ENCODE data around the gene PRKCZ. TPM values are rescaled to one million over a fixed set of nuclear protein-coding genes. Genes with fewer than 3 reads are reported as not detected.
"Not testable (repeated sequence)": the region's sequence is repeated elsewhere in the genome, so short reads cannot be mapped to it uniquely, and the experiment has no call there.

Gene PRKCZ
- total RNA-seq, 1 experiment from 2014 or later = 36.0 TPM

DNA sequence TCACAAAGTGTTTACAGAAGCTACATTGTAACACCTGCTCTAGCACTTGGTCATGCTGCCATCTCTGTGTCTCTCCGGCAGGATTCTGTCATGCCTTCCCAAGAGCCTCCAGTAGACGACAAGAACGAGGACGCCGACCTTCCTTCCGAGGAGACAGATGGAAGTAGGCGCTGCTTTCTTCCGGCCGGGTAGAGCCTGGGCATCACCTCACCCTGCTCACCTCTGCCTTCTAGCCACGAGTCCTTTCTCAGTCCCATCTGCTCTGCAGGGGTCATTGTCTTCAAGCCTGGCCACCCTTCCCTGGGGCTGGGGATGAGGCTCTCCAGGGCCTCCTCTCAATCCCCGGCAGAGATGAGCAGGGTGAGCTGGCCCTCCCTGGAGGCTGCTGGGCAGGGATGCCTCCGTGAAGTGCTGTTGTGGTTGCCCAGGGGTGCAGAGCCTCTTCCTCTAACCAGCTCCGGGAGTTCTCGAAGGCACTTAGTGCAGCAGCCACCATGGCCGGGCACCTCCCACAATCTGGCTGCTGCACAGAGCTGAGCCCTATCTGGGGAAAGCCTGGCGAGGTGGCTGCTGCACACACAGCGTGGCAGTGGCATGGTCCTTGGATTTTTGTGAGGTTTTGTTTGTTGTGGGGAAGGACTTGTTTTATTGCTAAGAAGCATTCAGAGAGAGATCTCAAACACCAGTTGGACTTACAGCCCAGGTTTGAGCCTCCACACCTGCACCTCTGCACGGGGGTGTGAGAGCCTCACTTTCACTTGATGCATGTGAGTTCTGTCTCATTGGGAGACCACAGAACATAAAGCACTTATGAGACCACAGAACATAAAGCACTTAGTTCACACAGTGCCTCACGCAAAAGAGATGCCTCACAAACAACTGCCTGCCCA, 96.0 kb downstream of the PRKCZ start:
- CTCF ChIA-PET = no interaction called here
- H3K36me3 ChIP-seq (ENCODE audit: low read depth) = no peaks in the 10 kb centered on the region
- no peak overlapping the region for H3K4me2 ChIP-seq
- no peaks in the 10 kb centered on the region for H3K79me2 ChIP-seq (ENCODE audit: low read depth)
- H3K27ac ChIP-seq = no peak overlapping the region
- no peaks in the 10 kb centered on the region for H4K20me1 ChIP-seq (ENCODE audit: insufficient read depth)
- no TSS peak for BruUV-seq (replicated peaks)
- H2AFZ ChIP-seq = no peak overlapping the region
- no peak for DNase-seq
- H3K27me3 ChIP-seq (ENCODE audit: insufficient read depth, low read depth) = no peaks in the 10 kb centered on the region
- TF ChIP-seq EZH2 (IDR thresholded peaks at IDR 0.05; ENCODE audit: low read depth) = no peak
- TF ChIP-seq, protein P1, sequence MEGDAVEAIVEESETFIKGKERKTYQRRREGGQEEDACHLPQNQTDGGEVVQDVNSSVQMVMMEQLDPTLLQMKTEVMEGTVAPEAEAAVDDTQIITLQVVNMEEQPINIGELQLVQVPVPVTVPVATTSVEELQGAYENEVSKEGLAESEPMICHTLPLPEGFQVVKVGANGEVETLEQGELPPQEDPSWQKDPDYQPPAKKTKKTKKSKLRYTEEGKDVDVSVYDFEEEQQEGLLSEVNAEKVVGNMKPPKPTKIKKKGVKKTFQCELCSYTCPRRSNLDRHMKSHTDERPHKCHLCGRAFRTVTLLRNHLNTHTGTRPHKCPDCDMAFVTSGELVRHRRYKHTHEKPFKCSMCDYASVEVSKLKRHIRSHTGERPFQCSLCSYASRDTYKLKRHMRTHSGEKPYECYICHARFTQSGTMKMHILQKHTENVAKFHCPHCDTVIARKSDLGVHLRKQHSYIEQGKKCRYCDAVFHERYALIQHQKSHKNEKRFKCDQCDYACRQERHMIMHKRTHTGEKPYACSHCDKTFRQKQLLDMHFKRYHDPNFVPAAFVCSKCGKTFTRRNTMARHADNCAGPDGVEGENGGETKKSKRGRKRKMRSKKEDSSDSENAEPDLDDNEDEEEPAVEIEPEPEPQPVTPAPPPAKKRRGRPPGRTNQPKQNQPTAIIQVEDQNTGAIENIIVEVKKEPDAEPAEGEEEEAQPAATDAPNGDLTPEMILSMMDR (conservative IDR thresholded peaks at IDR 0.05) = no peak
- no peaks in the 10 kb centered on the region for H3K9me3 ChIP-seq (ENCODE audit: insufficient read depth, low read depth)
- H3K4me1 ChIP-seq (replicated peaks; ENCODE audit: insufficient read depth) = no peaks in the 10 kb centered on the region
- H3K9me2 ChIP-seq (ENCODE audit: insufficient read depth) = no peaks in the 10 kb centered on the region
- no peaks in the 10 kb centered on the region; the same call in 1 of the 2 replicates for H3F3A ChIP-seq (ENCODE audit: insufficient read depth, low read depth)
- no peak overlapping the region for H3K4me3 ChIP-seq
- intact Hi-C loops (cut with micrococcal nuclease; ENCODE audit: unreplicated experiment) = no loop called here
- POLR2A ChIA-PET (ENCODE audit: unreplicated experiment) = no interaction called here

GRCh38 chr1:2146836-2147517, 96.8 kb downstream of the PRKCZ start:
- no peaks in the 10 kb centered on the region for H3K9me3 ChIP-seq (ENCODE audit: insufficient read depth, low read depth)
- no peak for DNase-seq
- no peaks in the 10 kb centered on the region for H4K20me1 ChIP-seq (ENCODE audit: insufficient read depth)
- intact Hi-C loops (cut with micrococcal nuclease; ENCODE audit: unreplicated experiment) = no loop called here
- H3K4me2 ChIP-seq = no peak overlapping the region
- POLR2A ChIA-PET (ENCODE audit: unreplicated experiment) = no interaction called here
- H3K36me3 ChIP-seq (ENCODE audit: low read depth) = no peaks in the 10 kb centered on the region
- no peak overlapping the region for H2AFZ ChIP-seq
- H3F3A ChIP-seq (ENCODE audit: insufficient read depth, low read depth) = no peaks in the 10 kb centered on the region; the same call in 1 of the 2 replicates
- TF ChIP-seq EZH2 (IDR thresholded peaks at IDR 0.05; ENCODE audit: low read depth) = no peak
- TF ChIP-seq, protein P1 (conservative IDR thresholded peaks at IDR 0.05) = no peak
- H3K27ac ChIP-seq = no peak overlapping the region
- H3K27me3 ChIP-seq (ENCODE audit: insufficient read depth, low read depth) = no peaks in the 10 kb centered on the region
- H3K9me2 ChIP-seq (ENCODE audit: insufficient read depth) = no peaks in the 10 kb centered on the region
- no peaks in the 10 kb centered on the region for H3K79me2 ChIP-seq (ENCODE audit: low read depth)
- no peak overlapping the region for H3K4me3 ChIP-seq
- no TSS peak for BruUV-seq (replicated peaks)
- CTCF ChIA-PET = no interaction called here
- H3K4me1 ChIP-seq (replicated peaks; ENCODE audit: insufficient read depth) = no peaks in the 10 kb centered on the region

- BruUV-seq (replicated peaks); H3K4me1 ChIP-seq (replicated peaks; ENCODE audit: insufficient read depth); POLR2A ChIA-PET (ENCODE audit: unreplicated experiment); intact Hi-C loops (cut with micrococcal nuclease; ENCODE audit: unreplicated experiment); H3K79me2 ChIP-seq (ENCODE audit: low read depth); DNase-seq; CTCF ChIA-PET; H3K27ac ChIP-seq; H3K9me3 ChIP-seq (ENCODE audit: insufficient read depth, low read depth); H4K20me1 ChIP-seq (ENCODE audit: insufficient read depth); H3K9me2 ChIP-seq (ENCODE audit: insufficient read depth); H3K4me2 ChIP-seq; H3K4me3 ChIP-seq; H3K27me3 ChIP-seq (ENCODE audit: insufficient read depth, low read depth); H3F3A ChIP-seq (ENCODE audit: insufficient read depth, low read depth); H2AFZ ChIP-seq; H3K36me3 ChIP-seq (ENCODE audit: low read depth): not testable (repeated sequence)
Observed at GRCh38 chr1:2147869-2148268, 97.7 kb downstream of the PRKCZ start.

Measured in PC-9 (cell line).